Astrocyte (in vitro differentiated cells and primary cell): ENCODE results near the gene THOC1. TPM values are rescaled to one million over a fixed set of nuclear protein-coding genes. Genes with fewer than 3 reads are reported as not detected.

ENCODE experiments used
- DNase-seq: peaks from one replicate; pipeline ENCODE4 v3.0.0-alpha.2; 2010; ENCODE audit warnings: low read depth
- FAIRE-seq: peaks from 2 replicates; lab custom pipeline; 2011; peaks lifted over from hg19 to GRCh38; lab: Jason Lieb, UNC
- H2AFZ ChIP-seq: 2 replicates; pipeline ENCODE4 v1.6.0; 2012; ENCODE audit warnings: low read depth, low read length, inconsistent platforms
- H3K27ac ChIP-seq: 2 replicates; pipeline ENCODE4 v1.5.1; 2011; ENCODE audit warnings: low read depth, low read length, inconsistent platforms
- H3K27me3 ChIP-seq: 2 replicates; pipeline ENCODE4 v1.6.0; 2011; ENCODE audit warnings: low read length, inconsistent platforms; ENCODE audit not compliant: insufficient read depth
- H3K36me3 ChIP-seq: 2 replicates; pipeline ENCODE4 v1.5.1; 2011; ENCODE audit warnings: low read length, inconsistent platforms; ENCODE audit not compliant: insufficient read depth
- H3K4me1 ChIP-seq: 2 replicates; pipeline ENCODE4 v1.5.1; 2011; ENCODE audit warnings: low read length, inconsistent platforms; ENCODE audit not compliant: insufficient read depth
- H3K4me2 ChIP-seq: 2 replicates; pipeline ENCODE4 v1.6.0; 2012; ENCODE audit warnings: low read length, inconsistent platforms
- H3K4me3 ChIP-seq: 2 replicates; pipeline ENCODE4 v1.5.1; 2011; ENCODE audit warnings: low read depth, mild to moderate bottlenecking, low read length, inconsistent platforms; ENCODE audit not compliant: insufficient read depth
- H3K79me2 ChIP-seq: 2 replicates; pipeline ENCODE4 v1.6.0; 2012; ENCODE audit warnings: mild to moderate bottlenecking, low read length, inconsistent platforms; ENCODE audit not compliant: insufficient read depth
- H3K9ac ChIP-seq: 2 replicates; pipeline ENCODE4 v1.6.0; 2012; ENCODE audit warnings: mild to moderate bottlenecking, low read length, inconsistent platforms
- H3K9me3 ChIP-seq: 2 replicates; pipeline ENCODE4 v1.5.1; 2012; ENCODE audit warnings: low read depth, mild to moderate bottlenecking, low read length, inconsistent platforms; ENCODE audit not compliant: insufficient read depth
- H4K20me1 ChIP-seq: 2 replicates; pipeline ENCODE4 v1.6.0; 2012; ENCODE audit warnings: low read length, inconsistent platforms; ENCODE audit not compliant: insufficient read depth
- H3K27ac Mint-ChIP-seq: one replicate; pipeline ENCODE4 v1.8.0; 2021; ENCODE audit warnings: mild to moderate bottlenecking, mixed read lengths; ENCODE audit not compliant: unreplicated experiment
- H3K27me3 Mint-ChIP-seq: one replicate; pipeline ENCODE4 v1.8.0; 2021; ENCODE audit warnings: low read depth, mixed read lengths; ENCODE audit not compliant: unreplicated experiment
- H3K36me3 Mint-ChIP-seq: one replicate; pipeline ENCODE4 v1.8.0; 2021; ENCODE audit warnings: low read depth, mixed read lengths; ENCODE audit not compliant: unreplicated experiment
- H3K4me1 Mint-ChIP-seq: one replicate; pipeline ENCODE4 v1.8.0; 2021; ENCODE audit warnings: low read depth, mixed read lengths; ENCODE audit not compliant: unreplicated experiment
- H3K4me3 Mint-ChIP-seq: one replicate; pipeline ENCODE4 v1.8.0; 2021; ENCODE audit warnings: mild to moderate bottlenecking, moderate library complexity, mixed read lengths; ENCODE audit not compliant: unreplicated experiment
- H3K9me3 Mint-ChIP-seq: one replicate; pipeline ENCODE4 v1.8.0; 2021; ENCODE audit warnings: mild to moderate bottlenecking, mixed read lengths; ENCODE audit not compliant: unreplicated experiment
- CTCF ChIP-seq: IDR thresholded peaks from 2 replicates; pipeline ENCODE4 v1.5.1; 2011; ENCODE audit warnings: low read depth, mild to moderate bottlenecking, inconsistent platforms, low read length, moderate library complexity; ENCODE audit not compliant: insufficient read depth
- EZH2 ChIP-seq: IDR thresholded peaks from 2 replicates; pipeline ENCODE4 v1.6.1; 2012; ENCODE audit warnings: mild to moderate bottlenecking, low read length, inconsistent platforms; ENCODE audit not compliant: insufficient read depth
- total RNA-seq: library from RNA; stranded (reverse); gene quantifications from 2 replicates; pipeline ENCODE4 v1.2.1, GENCODE V29; 2021

The THOC1 gene
- total RNA-seq, 1 donor from 2014 or later = 23.1 TPM

- peaks cover 2% of the 10 kb centered on the region for H3K9me3 Mint-ChIP-seq
- TF ChIP-seq EZH2 (no peak), CTCF (no peak)
Observed at GRCh38 chr18:289026-289425, 21.2 kb upstream of the THOC1 start.

DNA sequence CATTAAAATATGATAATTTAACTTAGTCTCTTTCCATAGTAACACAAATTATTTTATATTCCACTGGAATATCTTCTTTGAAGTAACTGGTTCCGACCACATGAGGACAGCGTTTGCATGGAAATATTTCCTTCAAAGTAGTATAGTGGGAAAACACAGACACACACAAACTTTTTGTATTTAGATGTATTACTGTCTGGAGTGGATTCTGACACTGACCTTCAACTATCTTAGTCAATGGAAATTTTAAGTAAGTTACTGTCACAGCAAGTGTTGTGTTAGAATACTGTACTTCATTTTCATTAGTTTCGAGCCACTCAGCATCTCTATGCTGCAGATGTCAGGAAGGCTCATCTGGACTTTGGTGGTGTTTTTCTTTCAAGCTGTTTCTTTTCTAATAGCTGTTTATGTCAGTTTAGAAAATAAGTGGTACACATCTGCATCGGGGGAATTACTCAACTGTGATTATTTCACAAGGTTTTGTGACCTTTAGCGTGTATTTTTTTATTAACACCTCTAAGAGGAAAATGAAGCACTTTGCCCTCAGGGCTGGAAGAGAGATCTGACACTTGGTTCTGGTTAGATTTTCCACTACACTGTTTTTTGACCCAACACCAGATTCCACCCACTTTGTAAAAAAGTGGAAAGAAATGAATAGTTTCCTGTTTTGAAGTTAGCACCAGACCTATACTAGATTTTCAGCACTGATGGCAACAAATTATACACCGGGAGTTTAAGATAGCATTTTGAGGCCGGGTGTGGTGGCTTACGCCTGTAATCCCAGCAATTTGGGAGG lies 18.9 kb upstream of the THOC1 start:
- no peak overlapping the region for H2AFZ ChIP-seq
- H3K27ac ChIP-seq = no peak overlapping the region
- no peaks in the 10 kb centered on the region for H3K4me1 ChIP-seq
- no peak overlapping the region for H3K9ac ChIP-seq
- H3K9me3 Mint-ChIP-seq = peaks cover 2% of the 10 kb centered on the region
- H3K4me1 Mint-ChIP-seq = no peaks in the 10 kb centered on the region
- H3K79me2 ChIP-seq = no peaks in the 10 kb centered on the region
- no peaks in the 10 kb centered on the region for H3K36me3 Mint-ChIP-seq
- no peaks in the 10 kb centered on the region for H3K27me3 ChIP-seq
- no peaks in the 10 kb centered on the region for H3K9me3 ChIP-seq
- no peaks in the 10 kb centered on the region for H3K36me3 ChIP-seq
- DNase-seq = peak; percentile 16
- peak; percentile 72 for FAIRE-seq
- H3K4me3 ChIP-seq = no peak overlapping the region
- H3K27ac Mint-ChIP-seq = no peak overlapping the region
- TF ChIP-seq EZH2 (no peak), CTCF (peak; percentile 57)
- H3K4me2 ChIP-seq = no peak overlapping the region
- peaks cover 4% of the 10 kb centered on the region for H3K27me3 Mint-ChIP-seq
- no peaks in the 10 kb centered on the region for H4K20me1 ChIP-seq
- H3K4me3 Mint-ChIP-seq = no peak overlapping the region

More at GRCh38 chr18:289026-289425, 21.2 kb upstream of the THOC1 start:
- no peaks in the 10 kb centered on the region for H3K79me2 ChIP-seq
- no peaks in the 10 kb centered on the region for H3K4me1 Mint-ChIP-seq
- H3K36me3 Mint-ChIP-seq = no peaks in the 10 kb centered on the region
- no peak overlapping the region for H3K4me3 Mint-ChIP-seq
- H3K27me3 ChIP-seq = no peaks in the 10 kb centered on the region
- H3K4me2 ChIP-seq = no peak overlapping the region
- DNase-seq (no peak), FAIRE-seq (no peak)
- H4K20me1 ChIP-seq = no peaks in the 10 kb centered on the region
- H3K4me3 ChIP-seq = no peak overlapping the region
- no peak overlapping the region for H3K27ac Mint-ChIP-seq
- H3K4me1 ChIP-seq = no peaks in the 10 kb centered on the region
- H3K27ac ChIP-seq = no peak overlapping the region
- no peak overlapping the region for H2AFZ ChIP-seq
- no peaks in the 10 kb centered on the region for H3K9me3 ChIP-seq
- H3K9ac ChIP-seq = no peak overlapping the region
- no peaks in the 10 kb centered on the region for H3K36me3 ChIP-seq
- H3K27me3 Mint-ChIP-seq = peaks cover 4% of the 10 kb centered on the region

GRCh38 chr18:285817-286216 lies 18.0 kb upstream of the THOC1 start:
- no peak overlapping the region for H3K4me2 ChIP-seq
- H3K9me3 Mint-ChIP-seq = peaks cover 2% of the 10 kb centered on the region
- H3K4me1 ChIP-seq = no peaks in the 10 kb centered on the region
- H3K4me3 Mint-ChIP-seq = no peak overlapping the region
- no peak for FAIRE-seq
- no peaks in the 10 kb centered on the region for H3K27me3 ChIP-seq
- no peaks in the 10 kb centered on the region for H3K4me1 Mint-ChIP-seq
- no peak overlapping the region for H3K27ac ChIP-seq
- H3K36me3 ChIP-seq = no peaks in the 10 kb centered on the region
- DNase-seq = no peak
- H2AFZ ChIP-seq = no peak overlapping the region
- H4K20me1 ChIP-seq = no peaks in the 10 kb centered on the region
- H3K27me3 Mint-ChIP-seq = peaks cover 4% of the 10 kb centered on the region
- no peaks in the 10 kb centered on the region for H3K9me3 ChIP-seq
- TF ChIP-seq CTCF = no peak
- TF ChIP-seq EZH2 = no peak
- no peak overlapping the region for H3K9ac ChIP-seq
- H3K79me2 ChIP-seq = no peaks in the 10 kb centered on the region
- no peak overlapping the region for H3K4me3 ChIP-seq
- H3K27ac Mint-ChIP-seq = no peak overlapping the region
- H3K36me3 Mint-ChIP-seq = no peaks in the 10 kb centered on the region
